SHP77 treated with DMSO at 0.1 percent for 48 hours (cell line): ENCODE results near the gene SPIN2B.
"Not testable (repeated sequence)": the region's sequence is repeated elsewhere in the genome, so short reads cannot be mapped to it uniquely, and the experiment has no call there.

Experiments
- DNase-seq: peaks from one replicate; lab custom pipeline; 2025; lab: John Stamatoyannopoulos, UW

SPIN2B gene

DNA sequence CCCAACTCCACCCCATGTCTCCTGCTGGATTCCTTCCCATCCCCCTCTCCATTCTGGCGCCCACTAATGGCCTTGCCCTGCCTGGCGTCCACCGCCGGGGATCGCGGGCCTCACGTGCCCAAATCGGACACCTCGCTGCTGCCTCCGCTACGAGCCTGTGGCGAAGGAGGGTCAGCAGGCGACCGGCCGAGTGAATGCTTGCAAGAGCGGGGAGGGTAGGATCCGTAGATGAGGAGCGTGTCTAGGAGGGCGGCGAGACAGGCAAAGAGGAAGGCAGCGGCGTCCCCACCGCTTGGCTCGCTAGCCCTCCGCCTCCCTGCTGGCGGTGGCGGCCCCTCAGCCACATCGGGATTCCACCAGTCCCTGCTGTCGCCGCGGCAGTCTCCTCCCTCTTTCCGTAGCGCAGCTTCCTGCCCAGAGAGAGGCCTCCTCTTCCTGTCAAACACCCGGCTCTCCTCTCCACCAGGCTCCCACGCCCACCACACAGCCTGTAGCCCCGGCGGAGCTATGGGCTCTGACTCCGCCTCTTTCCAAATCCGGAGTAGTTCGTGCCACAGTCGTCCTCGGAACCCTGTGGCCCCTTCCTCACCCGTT is at the start of gene SPIN2B:
TSS of gene SPIN2B (minus strand) at position 387 of the 594 bp plus-strand sequence.
- peak; percentile 92 for DNase-seq

GRCh38 chrX:57156397-57157049 is 35.2 kb upstream of the SPIN2B start:
- peak; percentile 39 for DNase-seq

- no peak for DNase-seq
These were observed 33.8 kb upstream of the SPIN2B start for GRCh38 chrX:57155171-57155570.

- peak; percentile 19 for DNase-seq
These were observed 30.9 kb upstream of the SPIN2B start for GRCh38 chrX:57152222-57152621.

DNA sequence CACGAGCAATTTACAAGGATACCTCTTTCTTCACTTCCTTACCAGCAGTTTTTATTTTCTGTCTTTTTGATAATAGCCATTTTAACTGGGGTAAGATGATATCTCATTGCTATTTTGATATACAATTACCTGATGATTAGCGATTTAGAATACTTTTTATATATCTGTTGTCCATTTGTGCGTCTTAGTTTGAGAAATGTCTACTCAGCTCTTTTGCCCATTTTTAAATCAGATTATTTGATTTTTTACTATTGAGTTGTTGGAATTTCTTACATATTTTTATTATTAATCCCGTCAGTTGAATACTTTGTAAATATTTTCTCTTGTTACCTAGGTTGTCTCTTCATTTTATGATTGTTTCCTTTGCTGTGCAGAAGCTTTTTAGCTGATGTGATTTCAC is 17.3 kb upstream of the SPIN2B start:
- no peak for DNase-seq

DNA sequence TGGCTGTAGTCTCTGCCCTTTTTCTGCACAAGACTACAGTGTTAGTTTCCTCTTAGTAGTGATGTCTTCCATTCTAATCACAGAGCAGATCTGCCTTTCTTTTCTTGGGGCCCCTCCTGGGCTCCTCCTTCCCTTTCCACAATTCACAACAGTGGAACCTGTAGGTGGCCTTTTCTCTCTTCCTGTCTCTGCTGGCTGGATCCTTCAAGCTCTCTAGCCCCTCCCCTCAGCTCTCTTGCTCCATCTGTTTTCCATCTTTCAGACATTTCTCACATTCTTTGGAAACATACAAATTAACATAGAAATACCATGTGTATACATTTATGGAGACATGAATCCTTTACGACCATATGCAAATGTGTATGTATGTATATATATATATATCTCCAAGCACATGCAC is 16.2 kb upstream of the SPIN2B start:
- DNase-seq = no peak

GRCh38 chrX:57137073-57137472 is 15.7 kb upstream of the SPIN2B start, which contains the start of gene SPIN2A:
Gene SPIN2A (minus strand): TSS chrX:57137397. CDS start chrX:57136597, 800 bp downstream.
- DNase-seq = not testable (repeated sequence)

DNA sequence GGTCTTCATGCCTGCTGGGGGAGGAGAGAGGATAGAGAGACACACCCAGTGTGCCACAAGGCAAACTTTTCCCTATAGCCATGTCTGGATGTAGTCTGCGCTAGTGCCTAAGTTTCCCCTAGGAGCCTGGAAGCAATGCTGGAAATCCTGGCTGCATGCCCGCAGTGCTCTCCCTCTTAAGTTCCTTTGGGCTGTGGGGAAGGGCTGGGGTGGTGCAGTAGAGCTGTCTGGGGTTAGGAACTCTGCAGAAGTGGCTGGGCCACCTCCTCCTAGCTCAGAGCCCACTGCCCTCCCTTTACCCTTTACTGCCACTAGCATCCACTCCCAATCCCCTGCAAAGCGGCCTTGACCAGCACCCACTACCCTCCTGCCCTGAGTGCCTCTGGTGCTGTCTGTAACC is 15.2 kb upstream of the SPIN2B start:
- not testable (repeated sequence) for DNase-seq

GRCh38 chrX:57135287-57135686 is 13.9 kb upstream of the SPIN2B start:
- no peak for DNase-seq

- no peak for DNase-seq
These were observed 13.4 kb upstream of the SPIN2B start for GRCh38 chrX:57134702-57135101.

- DNase-seq = no peak
These were observed 12.4 kb upstream of the SPIN2B start for GRCh38 chrX:57133706-57134105.

- not testable (repeated sequence) for DNase-seq
These were observed 11.9 kb upstream of the SPIN2B start for GRCh38 chrX:57133284-57133683.

GRCh38 chrX:57132046-57132445 is 10.7 kb upstream of the SPIN2B start:
- DNase-seq = no peak

DNA sequence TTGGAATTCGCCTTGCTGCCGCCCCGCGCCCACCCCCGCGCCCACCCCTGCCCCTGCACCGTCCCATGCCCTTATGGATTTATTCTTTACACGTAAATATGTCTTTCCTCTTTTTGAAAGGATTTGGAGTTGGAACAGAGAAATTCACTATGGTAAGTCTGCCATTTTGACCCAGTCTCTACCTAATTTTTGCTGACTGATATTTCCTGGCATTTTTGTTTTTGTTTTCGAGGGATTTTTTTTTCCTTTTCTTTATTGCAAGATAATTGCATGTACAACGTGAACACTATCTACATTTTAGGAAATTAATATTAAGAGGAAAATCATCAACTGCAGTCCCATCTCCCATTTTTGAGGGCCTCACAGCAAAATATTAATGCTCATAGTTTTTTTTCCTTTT is 468 bp upstream of the SPIN2B start:
- peak; percentile 43 for DNase-seq

DNA sequence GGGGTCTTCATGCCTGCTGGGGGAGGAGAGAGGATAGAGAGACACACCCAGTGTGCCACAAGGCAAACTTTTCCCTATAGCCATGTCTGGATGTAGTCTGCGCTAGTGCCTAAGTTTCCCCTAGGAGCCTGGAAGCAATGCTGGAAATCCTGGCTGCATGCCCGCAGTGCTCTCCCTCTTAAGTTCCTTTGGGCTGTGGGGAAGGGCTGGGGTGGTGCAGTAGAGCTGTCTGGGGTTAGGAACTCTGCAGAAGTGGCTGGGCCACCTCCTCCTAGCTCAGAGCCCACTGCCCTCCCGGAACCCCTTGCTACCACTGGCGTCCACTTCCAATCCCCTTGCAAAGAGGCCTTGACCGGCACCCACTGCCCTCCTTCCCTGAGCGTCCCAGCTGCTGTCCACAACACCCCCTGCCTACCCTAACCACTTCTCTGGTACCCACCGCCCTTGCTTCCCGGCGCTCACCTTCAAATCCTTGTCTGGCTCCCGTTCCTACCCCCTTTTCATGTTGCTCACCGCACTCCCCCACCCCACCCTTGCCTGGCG is 658 bp downstream of the SPIN2B start:
- DNase-seq = not testable (repeated sequence)

DNA sequence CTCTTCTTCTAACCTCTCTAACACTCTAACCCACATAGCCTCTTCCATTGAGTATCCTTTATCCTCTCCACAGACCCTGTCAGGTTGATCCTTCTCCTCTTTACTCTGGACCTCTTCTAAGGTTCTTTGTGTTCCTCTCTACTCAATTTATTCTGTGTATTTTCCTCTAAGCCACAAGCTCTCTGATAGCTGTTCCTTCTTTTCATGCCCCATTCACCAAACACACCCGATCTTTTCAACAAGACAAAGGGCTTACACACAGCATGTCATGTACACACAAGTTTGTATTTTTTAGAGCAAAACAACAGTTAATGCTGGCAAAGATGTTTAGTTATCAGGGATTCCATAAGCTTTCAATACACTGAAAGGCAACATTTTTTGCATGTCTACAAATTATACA is 1.9 kb downstream of the SPIN2B start:
- no peak for DNase-seq

GRCh38 chrX:57117566-57117965 is 3.8 kb downstream of the SPIN2B start:
- not testable (repeated sequence) for DNase-seq

- no peak for DNase-seq
These were observed 16.4 kb downstream of the SPIN2B start for GRCh38 chrX:57104921-57105398.

DNA sequence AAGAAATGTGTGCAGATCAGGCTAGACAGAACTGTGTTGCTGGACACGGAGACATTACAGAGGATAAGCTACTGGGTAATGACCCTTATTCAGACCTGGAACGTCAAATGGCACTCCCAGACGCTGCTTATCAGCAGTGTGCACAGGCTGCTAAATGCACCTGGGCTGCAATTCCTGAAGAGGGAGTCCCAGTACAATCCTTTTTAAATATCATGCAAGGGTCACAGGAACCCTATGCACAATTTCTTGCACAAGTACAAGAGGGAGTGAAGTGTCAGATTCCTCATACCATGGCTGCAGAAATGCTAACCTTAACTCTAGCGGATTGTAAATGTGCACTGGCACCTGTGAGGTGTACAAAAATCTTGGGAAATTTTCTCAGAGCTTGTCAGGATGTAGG is 16.9 kb downstream of the SPIN2B start:
- no peak for DNase-seq

- no peak for DNase-seq
These were observed 17.9 kb downstream of the SPIN2B start for GRCh38 chrX:57103489-57103888.

GRCh38 chrX:57102918-57103317 is 18.4 kb downstream of the SPIN2B start:
- not testable (repeated sequence) for DNase-seq

- no peak for DNase-seq
These were observed 38.2 kb downstream of the SPIN2B start for GRCh38 chrX:57083143-57083542.

- no peak for DNase-seq
These were observed 46.9 kb downstream of the SPIN2B start for GRCh38 chrX:57074458-57074857.
